ENCODE data around the gene PHF21B.

The PHF21B gene

DNA sequence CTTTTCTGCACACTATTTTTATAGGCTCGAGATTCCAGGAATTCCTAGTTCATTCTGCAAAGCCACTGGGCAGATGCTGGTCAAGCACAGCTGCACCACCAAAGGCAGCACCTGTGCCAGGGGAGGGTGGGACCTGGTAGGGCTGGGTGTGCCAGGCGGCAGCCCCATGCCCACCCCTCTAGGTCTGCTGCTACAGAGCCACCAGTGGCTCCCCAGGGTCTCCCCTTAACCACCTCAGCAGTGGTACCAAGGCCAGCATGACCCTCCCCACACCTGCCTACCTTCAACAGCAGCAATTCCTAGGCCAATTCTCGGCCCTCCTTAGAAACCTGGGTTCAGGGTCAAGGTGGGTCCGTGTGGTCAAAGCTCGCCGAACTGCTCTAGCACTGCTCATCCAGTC is 39.5 kb downstream of the PHF21B start:
- no peak overlapping the region for H3K27ac ChIP-seq (ENCODE audit: extremely low read depth, low read depth, low read length)
- ChIA-PET CTCF (no interaction called here), POLR2A (no interaction called here)
- H3K4me1 ChIP-seq (ENCODE audit: control insufficient read depth, insufficient read depth, low read length), result no peaks in the 10 kb centered on the region
- H3K4me3 ChIP-seq (ENCODE audit: low read depth, low read length), result no peak overlapping the region
- H3K36me3 ChIP-seq (ENCODE audit: control insufficient read depth in 2 of 2, insufficient read depth in 1 of 2, low read length in 2 of 2), result no peaks in the 10 kb centered on the region
- no peaks in the 10 kb centered on the region for H3K9me3 ChIP-seq (ENCODE audit: control insufficient read depth, insufficient read depth, low read depth, low read length)
- no peak for TF ChIP-seq OSR2 (tag by site-specific recombination; IDR thresholded peaks at IDR 0.05)
- no peak for TF ChIP-seq ZNF223 (tag by site-specific recombination; IDR thresholded peaks at IDR 0.05)
- no peak for TF ChIP-seq ZNF776 (tag by site-specific recombination; IDR thresholded peaks at IDR 0.05; ENCODE audit: borderline replicate concordance)
- TF ChIP-seq, protein P1, sequence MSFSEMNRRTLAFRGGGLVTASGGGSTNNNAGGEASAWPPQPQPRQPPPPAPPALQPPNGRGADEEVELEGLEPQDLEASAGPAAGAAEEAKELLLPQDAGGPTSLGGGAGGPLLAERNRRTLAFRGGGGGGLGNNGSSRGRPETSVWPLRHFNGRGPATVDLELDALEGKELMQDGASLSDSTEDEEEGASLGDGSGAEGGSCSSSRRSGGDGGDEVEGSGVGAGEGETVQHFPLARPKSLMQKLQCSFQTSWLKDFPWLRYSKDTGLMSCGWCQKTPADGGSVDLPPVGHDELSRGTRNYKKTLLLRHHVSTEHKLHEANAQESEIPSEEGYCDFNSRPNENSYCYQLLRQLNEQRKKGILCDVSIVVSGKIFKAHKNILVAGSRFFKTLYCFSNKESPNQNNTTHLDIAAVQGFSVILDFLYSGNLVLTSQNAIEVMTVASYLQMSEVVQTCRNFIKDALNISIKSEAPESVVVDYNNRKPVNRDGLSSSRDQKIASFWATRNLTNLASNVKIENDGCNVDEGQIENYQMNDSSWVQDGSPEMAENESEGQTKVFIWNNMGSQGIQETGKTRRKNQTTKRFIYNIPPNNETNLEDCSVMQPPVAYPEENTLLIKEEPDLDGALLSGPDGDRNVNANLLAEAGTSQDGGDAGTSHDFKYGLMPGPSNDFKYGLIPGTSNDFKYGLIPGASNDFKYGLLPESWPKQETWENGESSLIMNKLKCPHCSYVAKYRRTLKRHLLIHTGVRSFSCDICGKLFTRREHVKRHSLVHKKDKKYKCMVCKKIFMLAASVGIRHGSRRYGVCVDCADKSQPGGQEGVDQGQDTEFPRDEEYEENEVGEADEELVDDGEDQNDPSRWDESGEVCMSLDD (tag by site-specific recombination; IDR thresholded peaks at IDR 0.05), result no peak
- TF ChIP-seq HOXD13 (CRISPR knock-in tag; IDR thresholded peaks at IDR 0.05; ENCODE audit: borderline replicate concordance), result no peak
- TF ChIP-seq ZNF555 (tag by site-specific recombination; conservative IDR thresholded peaks at IDR 0.05), result no peak
- TF ChIP-seq MEIS1 (CRISPR knock-in tag; IDR thresholded peaks at IDR 0.05; ENCODE audit: borderline replicate concordance), result no peak

DNA sequence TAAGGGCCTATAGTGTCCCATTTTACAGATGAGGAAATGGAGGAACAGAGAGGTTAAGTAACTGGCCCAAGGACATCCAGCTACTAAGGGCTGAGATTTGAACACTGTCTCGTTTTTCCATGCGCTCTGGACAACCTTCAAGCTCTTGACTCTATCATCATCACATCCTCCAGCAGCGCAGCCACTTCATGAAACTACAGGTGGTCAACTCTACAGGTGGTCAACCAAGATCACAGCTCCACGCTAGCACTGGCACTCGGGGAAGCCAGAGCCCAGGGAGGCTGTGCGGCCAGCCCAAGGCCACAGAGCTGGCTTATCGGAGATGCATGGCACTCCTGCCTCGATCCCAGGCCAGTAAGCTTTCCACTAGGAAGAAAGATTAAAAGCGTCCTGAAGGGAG is 40.0 kb downstream of the PHF21B start:
- POLR2A ChIA-PET, result no interaction called here
- Histone ChIP-seq H3K27ac (ENCODE audit: extremely low read depth, low read depth, low read length) (no peak overlapping the region), H3K36me3 (ENCODE audit: control insufficient read depth in 2 of 2, insufficient read depth in 1 of 2, low read length in 2 of 2) (no peaks in the 10 kb centered on the region), H3K4me1 (ENCODE audit: control insufficient read depth, insufficient read depth, low read length) (no peaks in the 10 kb centered on the region), H3K4me3 (ENCODE audit: low read depth, low read length) (no peak overlapping the region), H3K9me3 (ENCODE audit: control insufficient read depth, insufficient read depth, low read depth, low read length) (no peaks in the 10 kb centered on the region)
- TF ChIP-seq SP7 (tag by site-specific recombination; IDR thresholded peaks at IDR 0.05) (no peak), ZNF114 (tag by site-specific recombination; IDR thresholded peaks at IDR 0.05) (no peak), SCRT1 (tag by site-specific recombination; IDR thresholded peaks at IDR 0.05; ENCODE audit: borderline replicate concordance) (peak; percentile 93), ZNF366 (tag by site-specific recombination; conservative IDR thresholded peaks at IDR 0.05) (no peak), ZNF768 (tag by site-specific recombination; IDR thresholded peaks at IDR 0.05) (0 out of 2 replicates have a peak, but pooled peaks have one; percentile 18), SCRT2 (tag by site-specific recombination; IDR thresholded peaks at IDR 0.05) (peak; percentile 91)
- CTCF ChIA-PET, result interaction anchor here (1.5 kb wide), 1 partner anchor 114 kb away, joined by 3 read pairs; no protein-coding TSS in a partner anchor

DNA sequence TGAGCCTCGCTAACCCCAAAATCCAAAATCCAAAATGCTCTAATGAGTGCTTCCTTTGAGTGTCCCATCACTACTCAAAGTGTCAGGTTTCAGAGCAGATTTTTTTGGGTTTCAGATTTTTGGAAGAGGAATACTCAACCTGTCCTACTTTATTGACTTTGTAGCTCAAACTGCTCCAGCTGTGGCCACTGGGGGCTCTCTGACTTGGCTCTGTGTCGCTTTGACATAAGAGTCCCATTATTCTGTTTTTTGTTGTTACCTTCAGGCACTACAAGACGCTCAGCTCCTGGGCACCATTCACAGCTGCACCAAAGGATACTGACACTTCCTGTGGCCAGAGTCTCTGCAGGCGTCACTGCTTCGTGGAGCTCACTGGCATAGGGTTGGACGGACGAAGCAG is 41.1 kb downstream of the PHF21B start:
- Histone ChIP-seq H3K36me3 (ENCODE audit: control insufficient read depth in 2 of 2, insufficient read depth in 1 of 2, low read length in 2 of 2) (no peaks in the 10 kb centered on the region), H3K9me3 (ENCODE audit: control insufficient read depth, insufficient read depth, low read depth, low read length) (no peaks in the 10 kb centered on the region), H3K27ac (ENCODE audit: extremely low read depth, low read depth, low read length) (no peak overlapping the region), H3K4me1 (ENCODE audit: control insufficient read depth, insufficient read depth, low read length) (no peaks in the 10 kb centered on the region), H3K4me3 (ENCODE audit: low read depth, low read length) (no peak overlapping the region)
- POLR2A ChIA-PET, result no interaction called here
- CTCF ChIA-PET, result interaction anchor here (0.6 to 1.5 kb wide), 3 partner anchors 115 to 285 kb away, joined by 3 to 6 read pairs (median 3); no protein-coding TSS in a partner anchor
- TF ChIP-seq ZNF521 (tag by site-specific recombination; IDR thresholded peaks at IDR 0.05) (no peak), ZBTB21 (tag by site-specific recombination; IDR thresholded peaks at IDR 0.05) (no peak)

DNA sequence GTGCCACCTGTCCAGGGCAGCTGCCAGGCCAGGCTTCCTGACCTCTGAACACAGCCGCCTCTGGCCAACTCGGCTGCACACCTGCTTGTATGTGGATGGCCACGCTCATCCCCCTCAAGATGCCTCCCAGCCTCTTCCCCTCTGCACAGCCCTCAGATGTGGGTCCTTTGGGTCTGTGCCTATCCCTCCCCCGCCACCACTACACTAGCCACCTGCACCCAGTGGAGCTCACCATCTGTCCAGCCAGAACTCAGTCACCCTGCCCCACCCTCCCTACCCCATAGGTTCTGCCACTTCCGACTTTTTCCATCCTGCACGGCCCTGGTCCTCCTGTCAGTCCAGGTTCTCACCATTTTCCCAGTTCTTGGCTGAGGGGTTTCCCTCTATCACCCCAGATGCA is 44.6 kb downstream of the PHF21B start:
- TF ChIP-seq ZNF843 (tag by site-specific recombination; IDR thresholded peaks at IDR 0.05), result no peak
- TF ChIP-seq ZNF548 (tag by site-specific recombination; IDR thresholded peaks at IDR 0.05), result no peak
- TF ChIP-seq, protein P2, sequence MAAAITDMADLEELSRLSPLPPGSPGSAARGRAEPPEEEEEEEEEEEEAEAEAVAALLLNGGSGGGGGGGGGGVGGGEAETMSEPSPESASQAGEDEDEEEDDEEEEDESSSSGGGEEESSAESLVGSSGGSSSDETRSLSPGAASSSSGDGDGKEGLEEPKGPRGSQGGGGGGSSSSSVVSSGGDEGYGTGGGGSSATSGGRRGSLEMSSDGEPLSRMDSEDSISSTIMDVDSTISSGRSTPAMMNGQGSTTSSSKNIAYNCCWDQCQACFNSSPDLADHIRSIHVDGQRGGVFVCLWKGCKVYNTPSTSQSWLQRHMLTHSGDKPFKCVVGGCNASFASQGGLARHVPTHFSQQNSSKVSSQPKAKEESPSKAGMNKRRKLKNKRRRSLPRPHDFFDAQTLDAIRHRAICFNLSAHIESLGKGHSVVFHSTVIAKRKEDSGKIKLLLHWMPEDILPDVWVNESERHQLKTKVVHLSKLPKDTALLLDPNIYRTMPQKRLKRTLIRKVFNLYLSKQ (tag by site-specific recombination; IDR thresholded peaks at IDR 0.05; ENCODE audit: borderline replicate concordance), result no peak
- no peak for TF ChIP-seq FEZF1 (tag by site-specific recombination; IDR thresholded peaks at IDR 0.05)
- TF ChIP-seq ZNF146 (tag by site-specific recombination; IDR thresholded peaks at IDR 0.05), result no peak
- no peak for TF ChIP-seq ZNF571 (tag by site-specific recombination; IDR thresholded peaks at IDR 0.05)
- Histone ChIP-seq H3K27ac (ENCODE audit: extremely low read depth, low read depth, low read length) (no peak overlapping the region), H3K4me1 (ENCODE audit: control insufficient read depth, insufficient read depth, low read length) (no peaks in the 10 kb centered on the region), H3K36me3 (ENCODE audit: control insufficient read depth in 2 of 2, insufficient read depth in 1 of 2, low read length in 2 of 2) (no peaks in the 10 kb centered on the region), H3K4me3 (ENCODE audit: low read depth, low read length) (no peak overlapping the region), H3K9me3 (ENCODE audit: control insufficient read depth, insufficient read depth, low read depth, low read length) (no peaks in the 10 kb centered on the region)
- ChIA-PET CTCF (interaction anchor here (0.6 kb wide), 1 partner anchor 23 kb away, joined by 3 read pairs; no protein-coding TSS in a partner anchor), POLR2A (no interaction called here)

Measured in HEK293 (cell line).